HG02970 (cell line): Measurements from ENCODE around the gene FXYD1.
"Not testable (repeated sequence)": the region's sequence is repeated elsewhere in the genome, so short reads cannot be mapped to it uniquely, and the experiment has no call there.

Experiments used
- ATAC-seq: cut with Tn5 transposase; IDR thresholded peaks from one replicate; pipeline ENCODE4 v1.9.1; 2021; ENCODE audit warnings: mild to moderate bottlenecking, moderate library complexity, moderate number of reproducible peaks; ENCODE audit not compliant: unreplicated experiment, low FRiP score

Gene FXYD1

DNA sequence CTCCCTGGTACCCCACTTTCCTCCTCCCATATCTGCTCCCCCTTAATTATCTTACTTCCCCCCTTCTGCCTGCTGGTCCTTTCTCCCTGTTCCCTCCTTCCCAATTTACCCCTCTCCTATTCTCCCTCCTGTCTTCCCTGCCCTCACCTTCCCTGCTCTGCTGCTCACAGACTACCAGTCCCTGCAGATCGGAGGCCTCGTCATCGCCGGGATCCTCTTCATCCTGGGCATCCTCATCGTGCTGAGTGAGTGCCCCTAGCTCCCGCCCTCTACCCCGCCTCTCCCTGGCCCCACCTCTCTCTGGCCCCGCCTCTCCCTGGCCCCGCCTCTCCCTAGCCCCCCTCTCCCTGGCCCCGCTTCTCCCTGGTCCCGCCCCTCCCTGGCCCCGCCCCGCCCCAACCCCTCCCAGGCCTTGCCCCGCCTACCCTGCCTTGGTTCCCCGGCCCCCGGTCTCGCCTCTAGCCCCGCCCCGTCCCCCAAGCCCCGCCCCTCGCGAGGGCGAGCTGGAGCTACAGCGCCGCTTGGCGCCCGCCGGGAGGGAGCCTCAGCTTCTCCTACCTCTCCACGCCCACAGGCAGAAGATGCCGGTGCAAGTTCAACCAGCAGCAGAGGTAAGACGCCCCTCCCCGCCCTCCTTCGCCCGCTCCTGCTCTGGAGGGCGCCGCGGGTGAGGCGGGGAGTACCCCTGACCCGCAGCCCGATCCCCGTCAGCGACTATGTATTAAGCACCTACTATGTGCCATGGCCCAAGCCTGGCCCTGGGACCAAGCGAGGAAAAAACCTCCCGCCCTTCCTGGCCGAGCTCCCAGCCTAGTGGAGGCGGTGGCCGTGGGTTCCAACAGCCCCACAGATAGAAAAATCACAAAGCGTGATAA, 2.6 kb downstream of the FXYD1 start:
- ATAC-seq: peak; percentile 46

DNA sequence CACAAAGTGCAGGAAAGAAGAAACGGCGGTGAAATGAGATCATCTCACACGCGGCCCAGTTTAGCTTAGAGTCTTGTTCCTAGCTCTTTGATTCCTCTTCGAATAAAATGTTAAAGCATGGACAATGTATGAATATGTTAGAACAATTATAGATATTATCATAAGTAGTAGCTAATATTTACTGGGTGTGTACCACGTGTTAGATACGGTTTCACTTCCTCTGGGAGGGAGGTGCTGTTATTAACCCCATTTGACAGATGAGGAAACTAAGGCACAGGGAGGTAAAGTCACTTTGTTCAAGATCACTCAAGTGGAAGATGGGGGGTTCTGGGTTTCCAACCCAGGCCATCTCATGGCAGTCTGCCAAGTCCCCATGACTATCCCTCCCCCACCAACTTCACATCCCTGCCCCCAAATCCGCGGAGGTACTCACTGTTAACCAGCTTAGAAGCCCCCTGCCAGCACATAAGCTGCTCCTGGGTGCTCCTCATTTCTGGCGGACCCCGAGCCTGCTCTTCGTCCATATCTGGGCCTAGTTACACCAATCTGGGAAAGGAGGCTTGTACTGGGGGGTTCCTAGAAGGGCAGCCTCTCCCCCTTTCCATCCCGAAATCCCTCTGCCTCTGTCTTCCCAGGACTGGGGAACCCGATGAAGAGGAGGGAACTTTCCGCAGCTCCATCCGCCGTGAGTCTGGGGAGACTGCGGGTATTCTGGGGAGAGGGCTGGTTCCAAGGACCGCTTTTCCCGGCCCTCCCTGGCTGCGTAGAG, 3.4 kb downstream of the FXYD1 start:
- ATAC-seq: no peak

DNA sequence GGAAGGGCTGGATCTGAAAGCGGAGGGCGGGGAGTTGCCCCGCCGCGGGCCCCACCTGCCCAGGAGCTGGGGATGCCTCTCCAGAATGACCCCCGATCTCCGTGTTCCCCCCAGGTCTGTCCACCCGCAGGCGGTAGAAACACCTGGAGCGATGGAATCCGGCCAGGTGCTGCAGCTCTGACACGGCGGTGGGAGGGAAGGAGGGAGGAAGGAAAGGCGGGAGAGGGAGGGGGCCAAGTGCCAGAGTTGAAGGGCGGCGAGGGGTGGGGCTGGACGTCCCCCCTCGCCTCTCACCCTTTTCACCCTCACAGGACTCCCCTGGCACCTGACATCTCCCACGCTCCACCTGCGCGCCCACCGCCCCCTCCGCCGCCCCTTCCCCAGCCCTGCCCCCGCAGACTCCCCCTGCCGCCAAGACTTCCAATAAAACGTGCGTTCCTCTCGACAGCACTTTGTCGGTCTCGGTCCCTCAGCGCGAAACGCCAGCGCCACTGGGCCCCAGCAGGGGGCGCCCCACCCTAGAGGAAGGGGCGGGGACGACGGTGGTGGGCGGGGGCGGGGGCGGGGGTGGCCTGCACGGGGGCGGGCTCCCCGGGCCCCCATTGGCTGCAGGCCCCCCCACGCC, 4.1 kb downstream of the FXYD1 start:
- no peak for ATAC-seq

DNA sequence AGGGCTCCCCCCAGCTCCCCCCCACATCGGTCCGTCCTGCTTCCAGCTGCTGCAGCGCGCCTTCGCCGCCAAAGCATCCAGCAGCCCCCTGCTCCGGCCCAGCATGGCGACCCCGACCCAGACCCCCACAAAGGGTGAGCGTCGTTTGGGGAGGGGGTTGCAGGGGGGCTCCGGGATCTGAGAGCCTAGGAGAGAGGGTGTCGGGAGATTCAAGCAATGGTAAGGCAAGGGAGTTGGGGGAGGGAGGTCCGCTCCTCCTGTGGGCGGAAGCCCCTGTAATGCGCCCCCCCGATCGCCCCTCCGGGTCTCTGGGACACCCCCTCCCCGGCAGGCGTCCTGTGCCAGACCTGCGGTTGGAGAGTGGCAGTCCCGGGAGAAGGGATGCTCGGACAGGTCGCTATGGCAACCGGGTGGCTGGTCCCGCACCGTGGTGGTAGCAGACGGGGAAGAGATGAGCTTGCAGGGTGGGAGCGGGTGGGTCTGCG, 4.6 kb downstream of the FXYD1 start, which contains the start of gene FXYD7:
Gene FXYD7 (plus strand): TSS at position 25 of the 485 bp plus-strand sequence. CDS start 79 bp downstream, at position 104.
- ATAC-seq: no peak

DNA sequence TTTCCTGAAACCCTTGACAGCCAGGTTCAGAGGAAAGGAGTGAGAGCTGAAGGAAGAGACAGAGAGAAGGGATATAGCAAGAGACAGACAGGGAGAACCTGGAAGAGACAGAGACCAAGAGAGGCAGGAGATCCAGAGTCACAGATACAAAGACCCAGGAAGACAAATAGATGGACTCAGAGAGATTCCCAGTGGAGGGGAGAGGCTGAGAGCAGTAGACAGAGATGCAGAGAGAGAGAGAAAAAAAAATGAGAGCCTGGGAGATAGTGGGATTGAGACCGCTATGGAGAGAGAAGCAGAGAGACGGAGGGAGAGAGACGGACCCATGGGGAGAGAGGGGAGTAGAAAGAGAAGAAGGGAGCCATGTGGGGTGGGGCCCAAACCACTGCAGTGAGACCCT, 5.2 kb downstream of the FXYD1 start:
- ATAC-seq: no peak

DNA sequence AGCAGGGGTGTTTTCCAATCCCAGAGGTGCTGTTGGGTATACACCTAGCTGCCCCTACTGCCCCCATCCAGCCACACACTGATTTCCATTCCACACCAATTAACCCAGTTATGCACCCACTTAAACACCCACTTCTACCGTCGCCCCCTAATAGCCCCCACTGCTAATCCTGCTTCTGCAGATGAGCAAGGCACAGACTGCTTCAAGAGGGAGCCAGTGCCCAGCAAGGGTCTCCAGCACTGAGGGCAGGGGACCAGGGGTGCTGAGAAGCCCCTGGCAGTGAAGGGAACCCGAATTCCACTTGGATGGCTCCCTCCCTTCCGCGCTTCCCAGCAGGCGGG, 5.6 kb downstream of the FXYD1 start:
- no peak for ATAC-seq

DNA sequence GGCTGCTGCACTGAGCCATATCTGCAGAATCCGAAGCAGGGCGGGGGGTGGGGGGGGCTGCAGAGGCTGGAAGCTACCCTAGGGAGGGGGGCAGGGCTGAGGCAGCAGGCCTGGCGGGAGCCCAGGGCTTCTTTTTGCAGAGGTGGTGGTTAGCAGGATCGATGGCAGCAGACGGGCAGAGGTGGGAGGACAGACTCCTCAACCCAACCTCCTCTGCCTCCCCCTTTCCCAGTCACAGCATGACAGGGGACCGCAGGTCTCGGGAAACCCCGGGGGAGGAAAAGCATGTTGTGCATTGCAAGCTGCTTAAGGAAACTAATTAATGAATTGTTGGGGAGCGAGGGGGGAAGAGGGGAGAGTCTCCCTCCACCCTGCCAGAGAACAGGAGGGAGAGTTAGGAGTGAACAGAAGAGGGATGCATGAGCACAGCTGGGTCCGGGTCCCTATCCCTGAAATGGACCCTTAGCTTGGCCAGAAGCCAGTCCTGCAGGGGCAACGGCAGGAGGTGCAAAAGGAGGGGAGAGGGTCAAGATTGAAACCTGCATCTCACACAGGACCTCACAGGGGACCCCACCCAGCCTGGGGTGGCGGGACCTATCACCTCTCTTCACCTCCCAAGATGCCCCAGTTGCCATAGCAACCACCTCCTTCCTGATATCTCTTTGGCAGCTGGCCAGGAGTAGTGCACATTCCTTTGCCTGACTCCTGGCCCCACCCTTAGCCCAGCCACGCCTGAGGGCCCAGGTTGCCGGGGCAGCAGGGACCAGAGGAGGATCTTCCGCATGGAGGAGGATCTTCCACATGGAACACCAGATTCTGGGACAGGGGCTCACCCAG, 6.2 kb downstream of the FXYD1 start:
- ATAC-seq: no peak

DNA sequence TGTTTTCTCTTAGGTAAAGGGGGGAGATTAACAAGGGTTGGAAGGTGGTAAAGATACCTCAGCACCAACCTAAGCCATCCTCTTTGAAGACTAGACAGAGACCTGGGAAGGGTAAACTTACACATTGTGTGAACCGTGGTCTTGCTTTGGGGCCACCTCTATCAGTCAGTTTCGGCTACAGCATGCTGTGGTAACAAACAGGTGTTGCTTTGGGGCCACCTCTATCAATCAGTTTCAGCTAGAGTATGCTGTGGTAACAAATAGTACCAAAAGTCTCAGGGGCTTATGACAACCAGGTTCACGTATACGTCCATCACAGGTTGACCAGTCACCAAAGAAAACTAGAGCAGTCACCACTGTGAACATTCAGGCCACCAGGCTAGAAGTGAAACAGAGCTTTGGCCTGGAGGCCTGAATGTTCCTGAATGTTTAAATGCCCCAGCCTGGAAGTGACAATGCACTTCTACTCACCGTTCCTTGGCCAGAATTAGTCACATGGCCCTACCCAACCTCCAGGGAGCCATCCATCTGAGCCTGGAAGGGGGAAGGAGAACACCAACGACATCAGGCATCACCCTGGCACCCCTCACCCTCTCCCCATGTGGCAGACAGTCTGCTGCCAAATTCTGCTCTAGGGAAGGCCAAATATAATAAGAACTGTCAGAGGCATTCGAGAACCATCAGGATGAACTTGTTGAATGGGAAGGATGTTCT, 8.3 kb downstream of the FXYD1 start:
- no peak for ATAC-seq

DNA sequence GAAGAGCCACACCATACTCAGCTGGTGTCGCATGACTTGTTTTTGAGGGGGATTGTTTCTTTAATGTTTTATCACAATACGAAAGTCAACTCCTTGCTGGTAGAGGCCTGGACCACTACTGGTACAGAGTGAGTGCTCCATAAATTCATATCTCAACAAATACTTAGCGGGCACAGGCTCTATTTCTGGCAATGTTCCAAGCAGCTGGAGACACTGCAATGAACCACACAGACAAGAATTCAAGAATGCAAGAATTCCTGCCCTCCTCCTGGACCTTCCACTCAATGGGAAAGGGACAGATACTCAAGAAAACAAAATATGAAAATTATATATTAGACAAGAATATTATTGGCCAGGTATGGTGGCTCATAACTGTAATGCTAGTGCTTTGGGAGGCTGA, 10.8 kb downstream of the FXYD1 start:
- no peak for ATAC-seq

DNA sequence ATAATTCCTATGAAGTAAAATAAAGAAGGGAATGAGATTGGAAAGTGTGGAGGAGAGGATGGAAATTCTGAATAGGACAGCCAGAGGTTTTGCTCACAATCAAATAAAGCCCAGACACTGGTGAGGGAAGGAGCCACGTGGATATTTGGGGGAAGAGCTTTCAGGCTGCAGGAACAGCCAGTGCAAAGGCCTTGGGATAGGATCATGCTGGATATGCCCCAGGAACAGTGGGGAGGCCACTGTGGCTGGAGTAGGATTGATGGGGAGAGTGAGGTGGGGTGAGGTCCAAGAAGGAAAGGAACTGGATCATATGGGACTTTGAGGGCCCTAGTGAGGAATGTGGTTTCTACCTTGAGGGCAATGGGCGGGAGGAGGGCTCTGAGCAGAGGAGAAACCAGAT, 11.8 kb downstream of the FXYD1 start:
- no peak for ATAC-seq

DNA sequence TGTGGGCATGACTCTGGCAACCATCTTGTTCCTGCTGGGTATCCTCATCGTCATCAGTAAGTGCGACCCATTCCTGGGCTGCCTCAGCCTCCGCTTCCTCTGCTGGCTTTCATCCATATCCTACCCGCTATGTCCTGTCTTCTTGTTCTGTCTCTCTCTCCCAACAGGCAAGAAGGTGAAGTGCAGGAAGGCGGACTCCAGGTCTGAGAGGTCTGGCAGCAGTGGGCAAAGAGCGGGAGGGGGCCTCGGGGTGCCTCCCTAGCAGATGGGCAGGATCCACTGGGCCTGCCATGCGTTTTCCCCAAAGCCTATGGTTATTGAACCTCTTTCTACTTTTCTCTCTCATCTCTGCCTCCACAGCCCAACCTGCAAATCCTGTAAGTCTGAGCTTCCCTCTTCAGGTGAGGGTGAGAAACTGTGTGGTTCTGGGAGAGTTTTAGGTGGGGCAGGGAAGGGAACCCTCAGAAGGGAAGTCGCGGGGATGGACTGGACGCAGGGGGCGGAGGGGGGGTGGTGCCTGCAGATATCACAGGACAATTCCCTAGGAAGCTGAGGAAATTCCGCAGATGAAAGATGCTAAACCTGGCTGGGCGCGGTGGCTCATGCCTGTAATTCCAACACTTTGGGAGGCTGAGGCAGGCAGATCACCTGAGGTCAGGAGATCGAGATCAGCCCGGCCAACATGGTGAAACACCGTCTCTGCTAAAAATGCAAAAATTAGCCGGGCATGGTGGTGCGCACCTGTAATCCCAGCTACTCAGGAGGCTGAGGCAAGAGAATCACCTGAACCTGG, 12.8 kb downstream of the FXYD1 start:
- no peak for ATAC-seq

DNA sequence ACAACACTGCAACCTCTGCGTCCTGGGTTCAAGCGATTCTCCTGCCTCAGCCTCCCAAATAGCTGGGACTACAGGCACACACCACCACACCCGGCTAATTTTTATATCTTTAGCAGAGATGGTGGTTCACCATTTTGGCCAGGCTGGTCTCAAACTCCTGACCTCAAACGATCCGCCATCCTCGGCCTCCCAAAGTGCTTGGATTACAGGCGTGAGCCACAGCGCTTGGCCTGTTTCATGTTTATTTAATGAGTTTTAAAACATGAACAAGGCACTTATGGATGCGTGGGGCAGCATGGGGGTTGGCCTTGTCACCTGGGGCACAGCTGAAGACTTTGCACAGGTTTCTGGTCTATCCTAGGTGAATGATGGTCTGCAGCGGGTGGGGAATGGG, 14.5 kb downstream of the FXYD1 start:
- ATAC-seq: not testable (repeated sequence)

DNA sequence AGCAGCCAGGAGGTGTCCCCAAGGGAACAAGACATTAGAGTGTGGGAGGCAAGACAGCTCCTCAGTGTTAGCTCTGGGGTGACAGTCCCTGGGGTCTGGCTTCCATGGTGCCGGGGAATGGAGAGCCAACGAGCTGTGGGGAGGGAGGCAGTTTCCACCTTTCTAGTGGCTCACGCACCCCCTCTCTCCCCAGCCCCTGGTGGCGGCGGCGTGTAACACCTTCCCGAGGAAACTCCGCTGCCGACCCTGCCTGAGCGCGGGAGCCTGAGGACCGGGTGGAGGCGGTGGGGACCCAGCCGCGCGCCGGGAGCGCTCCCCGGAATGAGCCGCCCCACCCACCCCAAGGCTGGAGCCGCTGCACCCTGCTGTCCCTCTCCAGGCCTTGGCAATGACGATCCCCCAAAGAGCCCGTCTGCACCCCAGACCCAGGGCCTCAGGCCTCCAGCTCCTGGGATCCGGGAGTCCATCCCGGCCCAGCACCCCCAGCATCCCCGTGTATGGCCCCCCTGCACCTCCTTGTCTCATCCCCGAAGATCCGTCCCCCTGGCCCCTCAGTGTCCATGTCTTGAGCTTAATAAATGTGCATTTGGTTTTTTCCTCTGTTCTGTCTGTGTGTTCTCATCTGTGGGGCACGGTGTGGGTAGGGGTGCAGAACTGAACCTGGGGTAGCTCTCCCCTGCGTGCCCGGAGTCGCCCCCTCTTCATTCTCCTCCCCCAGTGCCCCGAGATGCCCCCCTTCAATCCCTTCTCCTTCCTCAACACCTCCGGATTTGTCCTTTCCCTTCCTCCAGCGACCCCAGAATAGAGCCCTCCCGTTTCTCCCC, 15.3 kb downstream of the FXYD1 start:
- ATAC-seq: no peak

DNA sequence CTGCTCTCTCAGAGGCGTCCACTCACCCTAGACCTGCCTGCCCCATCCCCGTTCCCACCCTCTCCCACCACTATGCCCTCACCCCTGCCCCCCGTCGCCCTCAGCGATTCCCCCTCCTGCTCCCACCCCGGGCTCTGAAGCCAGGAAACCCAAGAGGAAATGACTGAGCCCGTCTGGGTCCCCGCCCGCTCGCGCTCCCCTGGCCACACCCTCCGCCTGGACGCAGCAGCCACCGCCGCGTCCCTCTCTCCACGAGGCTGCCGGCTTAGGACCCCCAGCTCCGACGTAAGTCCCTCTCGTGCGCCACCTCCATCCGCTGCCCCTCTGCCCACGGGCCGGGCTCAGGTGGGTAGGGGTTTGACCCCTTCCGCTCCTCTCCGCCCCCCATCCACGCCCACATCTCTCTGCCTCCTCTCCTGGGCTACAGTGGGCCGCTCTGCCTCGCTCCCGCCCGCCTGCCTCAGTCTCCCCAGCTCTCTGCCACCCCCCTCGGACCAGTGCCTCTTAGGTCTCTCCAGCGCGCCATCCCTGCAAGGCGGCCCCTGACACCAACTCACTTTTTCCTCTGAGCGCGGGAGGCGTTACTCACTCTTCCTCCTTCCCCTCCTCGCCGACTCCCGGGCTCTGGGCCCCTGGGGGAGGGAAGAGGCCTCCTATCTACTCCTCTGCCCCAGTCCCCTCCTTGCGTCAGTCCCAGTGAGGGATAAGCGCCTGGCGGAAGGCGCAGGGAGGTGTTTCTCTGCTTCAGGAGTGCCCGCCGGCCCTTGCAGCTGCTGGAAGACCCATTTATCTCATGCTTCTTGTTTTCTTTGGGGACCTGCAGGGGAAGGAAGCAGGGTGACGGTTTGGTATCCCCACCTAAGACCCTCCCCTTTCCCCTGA, 16.1 kb downstream of the FXYD1 start, which contains the start of gene FXYD5:
Gene FXYD5 (plus strand): TSS at position 211 of the 882 bp plus-strand sequence. CDS start 816 bp downstream, outside the sequence.
- ATAC-seq: no peak

DNA sequence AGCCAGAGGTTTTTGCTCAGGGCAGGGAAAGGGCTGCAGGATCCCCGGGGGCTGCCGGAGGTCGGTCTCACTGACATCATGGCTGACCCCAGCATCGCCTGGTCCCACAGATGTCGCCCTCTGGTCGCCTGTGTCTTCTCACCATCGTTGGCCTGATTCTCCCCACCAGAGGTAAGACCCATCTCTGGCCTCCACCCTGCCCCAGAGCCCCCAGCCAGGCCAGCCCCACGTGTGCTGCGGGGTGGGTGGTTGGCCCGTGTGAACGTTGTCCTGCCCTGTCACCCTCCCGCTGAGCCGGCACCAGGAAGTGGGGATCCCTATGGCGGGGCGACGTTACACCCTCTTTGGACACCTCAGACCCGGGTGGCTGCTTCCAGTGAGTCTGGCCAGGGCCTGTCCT, 16.8 kb downstream of the FXYD1 start:
- no peak for ATAC-seq

DNA sequence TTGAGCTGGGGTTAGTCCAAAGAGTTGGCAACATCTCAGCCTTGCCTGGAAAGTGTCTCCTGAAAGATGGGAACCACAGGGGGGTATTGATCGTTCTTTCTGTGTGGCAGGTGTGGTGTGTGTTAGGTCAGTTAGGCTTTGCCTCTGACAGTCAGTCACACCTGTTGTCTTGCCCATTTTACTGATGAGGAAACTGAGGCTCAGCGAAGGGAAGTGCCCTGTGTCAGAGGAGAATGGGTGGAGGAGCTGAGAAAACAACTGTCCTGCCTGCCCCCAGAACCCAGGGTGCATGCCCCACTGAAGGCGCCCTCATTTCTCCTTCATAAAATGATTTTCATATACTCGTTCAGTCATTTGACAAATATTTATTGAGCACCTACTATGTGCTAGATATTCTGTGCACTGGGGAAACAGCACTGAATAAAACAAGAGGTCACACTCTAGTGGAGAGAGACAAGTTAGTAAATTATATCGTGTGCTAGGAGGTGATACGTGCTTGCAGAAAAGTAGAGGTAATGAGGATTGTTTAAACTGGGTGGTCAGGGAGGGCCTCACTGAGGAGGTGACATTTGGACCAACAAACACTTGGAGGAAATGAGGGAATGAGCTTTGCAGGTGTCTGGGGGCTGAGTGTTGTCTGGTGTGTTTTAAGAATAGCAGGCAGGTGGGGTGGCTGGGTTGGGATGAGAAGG, 17.5 kb downstream of the FXYD1 start:
- no peak for ATAC-seq
